ENCODE data around the gene JAZF1. TPM values are rescaled to one million over a fixed set of nuclear protein-coding genes. Genes with fewer than 3 reads are reported as not detected.

The JAZF1 gene
- polyA plus RNA-seq, 3 donors: 12.1 to 18.1 (median 17.2) TPM

DNA sequence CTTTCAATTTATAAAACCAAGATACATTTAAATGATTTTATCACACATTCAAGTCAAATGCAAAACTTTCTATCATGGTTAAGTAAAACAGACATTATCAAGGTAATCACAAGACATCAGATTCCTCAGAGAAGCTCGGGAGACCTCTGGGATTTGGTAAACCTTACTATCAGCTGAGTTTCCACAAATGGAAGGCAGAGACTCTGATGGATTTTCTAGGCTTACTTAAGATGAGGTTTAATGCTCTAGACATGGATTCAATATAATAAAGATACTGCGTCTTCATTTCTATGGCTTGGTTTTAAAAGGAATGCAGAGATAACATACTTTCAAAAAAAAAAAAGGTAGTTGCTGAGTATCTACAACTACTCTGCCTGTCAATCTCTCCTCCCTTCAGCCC lies 171.7 kb downstream of the JAZF1 start:
- no peak overlapping the region for H3K9ac ChIP-seq (ENCODE audit: insufficient read depth, low read length, poor library complexity, severe bottlenecking)
- H3K36me3 ChIP-seq (replicated peaks in 1 of 2; ENCODE audit: control insufficient read depth in 1 of 2, insufficient read depth in 2 of 2, low read length in 2 of 2): peaks cover 3 to 16% of the 10 kb centered on the region in 2 donors
- no peaks in the 10 kb centered on the region for H3K4me1 ChIP-seq (ENCODE audit: control insufficient read depth in 1 of 2, insufficient read depth in 2 of 2, low read length in 2 of 2)
- H3K9me3 Mint-ChIP-seq: peaks cover 0 to 2% (median 0%) of the 10 kb centered on the region in 7 donors
- no peak overlapping the region for H2AFZ ChIP-seq (ENCODE audit: insufficient read depth, low read depth, low read length, poor library complexity, severe bottlenecking)
- no peak overlapping the region for H3K27ac Mint-ChIP-seq
- no CpG with 5 or more reads among the region's 2 CpGs for WGBS (ENCODE audit: insufficient coverage)
- H3K4me1 Mint-ChIP-seq: no peaks in the 10 kb centered on the region
- no peaks in the 10 kb centered on the region for H3K9me3 ChIP-seq (replicated peaks in 1 of 2; ENCODE audit: control insufficient read depth in 1 of 2, insufficient read depth in 1 of 2, low read length in 2 of 2)
- no peak overlapping the region for H3K4me3 ChIP-seq (replicated peaks in 1 of 3; ENCODE audit: low read depth in 2 of 3, low read length in 3 of 3)
- H3K27ac ChIP-seq (ENCODE audit: low read depth in 1 of 2, low read length in 2 of 2): no peak overlapping the region
- H3K27me3 Mint-ChIP-seq (ENCODE audit: low read depth in 3 of 3): peaks cover 3 to 14% (median 7%) of the 10 kb centered on the region in 3 donors
- peaks cover 3% of the 10 kb centered on the region for H3K79me2 ChIP-seq (ENCODE audit: insufficient read depth, low read length)
- TF ChIP-seq, protein P1, sequence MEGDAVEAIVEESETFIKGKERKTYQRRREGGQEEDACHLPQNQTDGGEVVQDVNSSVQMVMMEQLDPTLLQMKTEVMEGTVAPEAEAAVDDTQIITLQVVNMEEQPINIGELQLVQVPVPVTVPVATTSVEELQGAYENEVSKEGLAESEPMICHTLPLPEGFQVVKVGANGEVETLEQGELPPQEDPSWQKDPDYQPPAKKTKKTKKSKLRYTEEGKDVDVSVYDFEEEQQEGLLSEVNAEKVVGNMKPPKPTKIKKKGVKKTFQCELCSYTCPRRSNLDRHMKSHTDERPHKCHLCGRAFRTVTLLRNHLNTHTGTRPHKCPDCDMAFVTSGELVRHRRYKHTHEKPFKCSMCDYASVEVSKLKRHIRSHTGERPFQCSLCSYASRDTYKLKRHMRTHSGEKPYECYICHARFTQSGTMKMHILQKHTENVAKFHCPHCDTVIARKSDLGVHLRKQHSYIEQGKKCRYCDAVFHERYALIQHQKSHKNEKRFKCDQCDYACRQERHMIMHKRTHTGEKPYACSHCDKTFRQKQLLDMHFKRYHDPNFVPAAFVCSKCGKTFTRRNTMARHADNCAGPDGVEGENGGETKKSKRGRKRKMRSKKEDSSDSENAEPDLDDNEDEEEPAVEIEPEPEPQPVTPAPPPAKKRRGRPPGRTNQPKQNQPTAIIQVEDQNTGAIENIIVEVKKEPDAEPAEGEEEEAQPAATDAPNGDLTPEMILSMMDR (IDR thresholded peaks at IDR 0.05): no peak
- no peak overlapping the region for H3K4me2 ChIP-seq (replicated peaks; ENCODE audit: extremely low read depth, low read length, poor library complexity, severe bottlenecking)
- peaks cover 93% of the 10 kb centered on the region for H4K20me1 ChIP-seq (ENCODE audit: insufficient read depth, low read length)
- H3K4me3 Mint-ChIP-seq: no peak overlapping the region
- peaks cover 14% of the 10 kb centered on the region in 2 donors for H3K36me3 Mint-ChIP-seq
- no peak for DNase-seq
- no peaks in the 10 kb centered on the region for H3K27me3 ChIP-seq (ENCODE audit: control insufficient read depth in 2 of 2, insufficient read depth in 2 of 2, low read length in 2 of 2)
- intact Hi-C loops (cut with micrococcal nuclease): no loop called here

DNA sequence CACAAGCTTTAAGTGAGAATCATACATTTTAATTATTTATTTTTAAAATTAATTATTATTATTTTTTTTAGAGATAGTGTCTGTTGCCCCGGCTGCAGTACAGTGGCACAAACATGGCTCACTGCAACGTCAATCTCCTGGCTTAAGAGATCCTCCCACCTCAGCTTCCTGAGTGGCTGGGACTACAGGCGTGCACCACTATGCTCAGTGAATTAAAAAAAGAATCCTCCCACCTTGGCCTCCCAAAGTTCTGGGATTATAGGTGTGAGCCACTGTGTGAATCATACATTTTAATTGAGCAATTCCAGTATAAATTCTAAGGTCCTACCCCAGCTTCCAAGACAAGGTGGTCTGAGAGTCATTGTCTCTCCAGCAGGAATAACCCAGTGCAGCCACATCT lies 172.4 kb downstream of the JAZF1 start:
- H3K27ac ChIP-seq (ENCODE audit: low read depth in 1 of 2, low read length in 2 of 2): no peak overlapping the region
- H3K27me3 ChIP-seq (ENCODE audit: control insufficient read depth in 2 of 2, insufficient read depth in 2 of 2, low read length in 2 of 2): no peaks in the 10 kb centered on the region
- H3K9me3 ChIP-seq (replicated peaks in 1 of 2; ENCODE audit: control insufficient read depth in 1 of 2, insufficient read depth in 1 of 2, low read length in 2 of 2): no peaks in the 10 kb centered on the region
- H3K4me1 ChIP-seq (ENCODE audit: control insufficient read depth in 1 of 2, insufficient read depth in 2 of 2, low read length in 2 of 2): no peaks in the 10 kb centered on the region
- peaks cover 3 to 14% (median 7%) of the 10 kb centered on the region in 3 donors for H3K27me3 Mint-ChIP-seq (ENCODE audit: low read depth in 3 of 3)
- H3K4me3 Mint-ChIP-seq: no peak overlapping the region
- peaks cover 3% of the 10 kb centered on the region for H3K79me2 ChIP-seq (ENCODE audit: insufficient read depth, low read length)
- peaks cover 93% of the 10 kb centered on the region for H4K20me1 ChIP-seq (ENCODE audit: insufficient read depth, low read length)
- no peak overlapping the region for H2AFZ ChIP-seq (ENCODE audit: insufficient read depth, low read depth, low read length, poor library complexity, severe bottlenecking)
- TF ChIP-seq, protein P1 (IDR thresholded peaks at IDR 0.05): no peak
- peaks cover 3 to 9% of the 10 kb centered on the region in 2 donors for H3K36me3 ChIP-seq (replicated peaks in 1 of 2; ENCODE audit: control insufficient read depth in 1 of 2, insufficient read depth in 2 of 2, low read length in 2 of 2)
- H3K4me2 ChIP-seq (replicated peaks; ENCODE audit: extremely low read depth, low read length, poor library complexity, severe bottlenecking): no peak overlapping the region
- peaks cover 14% of the 10 kb centered on the region in 2 donors for H3K36me3 Mint-ChIP-seq
- peaks cover 0 to 2% (median 0%) of the 10 kb centered on the region in 7 donors for H3K9me3 Mint-ChIP-seq
- H3K4me3 ChIP-seq (replicated peaks in 1 of 3; ENCODE audit: low read depth in 2 of 3, low read length in 3 of 3): no peak overlapping the region
- H3K27ac Mint-ChIP-seq: no peak overlapping the region
- H3K9ac ChIP-seq (ENCODE audit: insufficient read depth, low read length, poor library complexity, severe bottlenecking): no peak overlapping the region
- no CpG with 5 or more reads among the region's 3 CpGs for WGBS (ENCODE audit: insufficient coverage)
- intact Hi-C loops (cut with micrococcal nuclease): no loop called here
- no peaks in the 10 kb centered on the region for H3K4me1 Mint-ChIP-seq
- no peak for DNase-seq
